HCT116 (cell line): ENCODE results near the gene LEMD1. TPM values are rescaled to one million over a fixed set of nuclear protein-coding genes. Genes with fewer than 3 reads are reported as not detected.

ENCODE experiments used
- ATAC-seq: fragments of 200-7000 bp; cut with Tn5 transposase; 2 replicates; pipeline ENCODE4 v1.9.1; 2020; ENCODE audit warnings: mild to moderate bottlenecking, moderate library complexity
- BruUV-seq: library from RNA; stranded (reverse); fragments of 400-500 nt; replicated peaks from 2 replicates; lab custom pipeline; 2021; lab: Mats Ljungman, UMichigan
- CTCF ChIA-PET: fragments of 300-600 bp; sonication (Branson Sonifier 250); formaldehyde crosslinking; loops from one replicate; lab custom pipeline; 2021; ENCODE audit warnings: antibody characterized with exemption; lab: Charles Lee
- POLR2A ChIA-PET: fragments of 300-600, 350-600 bp; sonication (Branson Sonifier 250); formaldehyde crosslinking; loops from one replicate; lab custom pipeline; 2021; ENCODE audit warnings: antibody characterized with exemption; lab: Charles Lee
- RAD21 ChIA-PET, 2 experiments: fragments of 300-600 bp; sonication (Branson Sonifier 250); formaldehyde crosslinking; loops; one replicate each; lab custom pipeline; 2023; ENCODE audit warnings: low total read pairs in 2 of 2; ENCODE audit not compliant: uncharacterized antibody in 2 of 2, unreplicated experiment in 2 of 2, low non-redundant PET in 1 of 2; lab: Charles Lee
- DNase-seq: peaks from one replicate; pipeline ENCODE4 v3.0.0-alpha.2; 2010; ENCODE audit warnings: low read depth, low spot score
- H2AFZ ChIP-seq: fragments of 200-600 bp; shearing (Covaris generic), sonication (generic); 2 replicates; pipeline ENCODE4 v1.6.1; 2017; ENCODE audit warnings: low read depth, mixed run types, mixed read lengths, antibody characterized with exemption, low read length; ENCODE audit not compliant: poor library complexity, severe bottlenecking
- H3K27ac ChIP-seq: 2 replicates; pipeline ENCODE4 v1.5.1; 2012; ENCODE audit warnings: low read depth, low read length
- H3K27me3 ChIP-seq: fragments of 200-600 bp; sonication (generic); 2 replicates; pipeline ENCODE4 v1.6.1; 2016; ENCODE audit warnings: mixed run types, low read length, mixed read lengths; ENCODE audit not compliant: insufficient read depth
- H3K36me3 ChIP-seq, 2 experiments: fragments of 200-500 bp in 1 of 2; fragments of 200-600 bp in 1 of 2; sonication (Bioruptor generic) in 1 of 2; sonication (generic) in 1 of 2; 2 replicates each; pipeline versions ENCODE4 v1.5.1 to v1.6.1; 2014 to 2016; ENCODE audit warnings: low read length in 2 of 2, inconsistent platforms in 1 of 2, mixed read lengths in 1 of 2, mixed run types in 1 of 2; ENCODE audit not compliant: insufficient read depth in 2 of 2, control insufficient read depth in 1 of 2
- H3K4me1 ChIP-seq, 2 experiments: fragments of 200-600 bp in 1 of 2; sonication (generic) in 1 of 2; 2 replicates each; pipeline versions ENCODE4 v1.5.1 to v1.6.1; 2012 to 2017; ENCODE audit warnings: low read length in 2 of 2, inconsistent platforms in 1 of 2, mild to moderate bottlenecking in 1 of 2, mixed read lengths in 1 of 2, mixed run types in 1 of 2, moderate library complexity in 1 of 2; ENCODE audit not compliant: insufficient read depth in 2 of 2, control insufficient read depth in 1 of 2
- H3K4me2 ChIP-seq: fragments of 200-600 bp; sonication (generic); 2 replicates; pipeline ENCODE4 v1.6.1; 2017; ENCODE audit warnings: mixed run types, low read length, mixed read lengths
- H3K4me3 ChIP-seq, 2 experiments: fragments of 200-600 bp in 1 of 2; sonication (generic) in 1 of 2; replicated peaks in 1 of 2; 2 replicates each; pipeline ENCODE4 v1.5.1; 2011 to 2016; ENCODE audit warnings: low read length in 2 of 2, control low read depth in 1 of 2, low read depth in 1 of 2, mild to moderate bottlenecking in 1 of 2, mixed read lengths in 1 of 2, mixed run types in 1 of 2
- H3K79me2 ChIP-seq: fragments of 200-600 bp; sonication (generic); 2 replicates; pipeline ENCODE4 v1.6.1; 2017; ENCODE audit warnings: mild to moderate bottlenecking, mixed run types, low read length, moderate library complexity, mixed read lengths; ENCODE audit not compliant: insufficient read depth
- H3K9ac ChIP-seq: fragments of 200-600 bp; sonication (generic); 2 replicates; pipeline ENCODE4 v1.6.1; 2016; ENCODE audit warnings: low read length, mixed read lengths
- H3K9me2 ChIP-seq: fragments of 200-600 bp; sonication (generic), shearing (Covaris generic); 2 replicates; pipeline ENCODE4 v1.6.1; 2017; ENCODE audit warnings: mixed run types, mild to moderate bottlenecking, moderate library complexity; ENCODE audit not compliant: insufficient read depth
- H3K9me3 ChIP-seq, 2 experiments: fragments of 200-500 bp in 1 of 2; fragments of 200-600 bp in 1 of 2; sonication (Bioruptor generic) in 1 of 2; sonication (generic) in 1 of 2; 2 replicates each; pipeline ENCODE4 v1.6.1; 2014 to 2017; ENCODE audit warnings: low read length in 2 of 2, mixed read lengths in 2 of 2, inconsistent platforms in 1 of 2, low read depth in 1 of 2, mild to moderate bottlenecking in 1 of 2, mixed run types in 1 of 2, moderate library complexity in 1 of 2; ENCODE audit not compliant: control insufficient read depth in 1 of 2, insufficient read depth in 1 of 2
- H4K20me1 ChIP-seq: fragments of 200-600 bp; sonication (generic), shearing (Covaris generic); 2 replicates; pipeline ENCODE4 v1.6.1; 2017; ENCODE audit warnings: mixed run types, mild to moderate bottlenecking, moderate library complexity; ENCODE audit not compliant: insufficient read depth
- ELF1 ChIP-seq: IDR thresholded peaks from 2 replicates; pipeline ENCODE4 v1.6.1; 2012; ENCODE audit warnings: low read depth, borderline replicate concordance
- EZH2 ChIP-seq: fragments of 200-600 bp; sonication (generic); IDR thresholded peaks from 2 replicates; pipeline ENCODE4 v1.6.1; 2017; ENCODE audit warnings: antibody characterized with exemption, mixed run types
- MAX ChIP-seq: IDR thresholded peaks from 2 replicates; pipeline ENCODE4 v1.6.1; 2012
- POLR2A ChIP-seq: IDR thresholded peaks from 2 replicates; pipeline ENCODE4 v1.7.0; 2011; ENCODE audit warnings: borderline replicate concordance; ENCODE audit not compliant: insufficient read depth, insufficient read length; ENCODE audit errors: extremely low read depth
- POLR2AphosphoS5 ChIP-seq: IDR thresholded peaks from 2 replicates; pipeline ENCODE4 v1.6.1; 2011; ENCODE audit warnings: mild to moderate bottlenecking, low read depth, low read length, moderate library complexity
- RAD21 ChIP-seq: IDR thresholded peaks from 2 replicates; pipeline ENCODE4 v1.6.1; 2012; ENCODE audit warnings: low read depth, mild to moderate bottlenecking
- REST ChIP-seq: IDR thresholded peaks from 2 replicates; pipeline ENCODE4 v1.6.1; 2012; ENCODE audit warnings: low read depth
- SIN3A ChIP-seq: IDR thresholded peaks from 2 replicates; pipeline ENCODE4 v1.6.1; 2012; ENCODE audit warnings: low read depth
- TCF7L2 ChIP-seq: IDR thresholded peaks from 2 replicates; pipeline ENCODE4 v1.7.0; 2011; ENCODE audit warnings: borderline replicate concordance, inconsistent platforms; ENCODE audit not compliant: insufficient read depth, insufficient read length; ENCODE audit errors: extremely low read depth
- YY1 ChIP-seq: IDR thresholded peaks from 2 replicates; pipeline ENCODE4 v1.6.1; 2011; ENCODE audit warnings: low read length, low read depth, moderate library complexity, mild to moderate bottlenecking; ENCODE audit not compliant: insufficient replicate concordance; ENCODE audit errors: extremely low read depth
- ZFX ChIP-seq: fragments of 450-650 bp; IDR thresholded peaks from 2 replicates; pipeline ENCODE4 v1.6.1; 2017
- intact Hi-C: fragments of 100-400 bp; cut with micrococcal nuclease; formaldehyde crosslinking; loops from 2 replicates; pipeline ENCODE4 v1.10.0; 2022
- total RNA-seq: library from RNA; stranded (reverse); gene quantifications from one replicate; pipeline ENCODE4 v1.2.1, GENCODE V29; 2021; ENCODE audit not compliant: unreplicated experiment

Gene LEMD1
- total RNA-seq, 1 experiment from 2014 or later, result 11.9 TPM

DNA sequence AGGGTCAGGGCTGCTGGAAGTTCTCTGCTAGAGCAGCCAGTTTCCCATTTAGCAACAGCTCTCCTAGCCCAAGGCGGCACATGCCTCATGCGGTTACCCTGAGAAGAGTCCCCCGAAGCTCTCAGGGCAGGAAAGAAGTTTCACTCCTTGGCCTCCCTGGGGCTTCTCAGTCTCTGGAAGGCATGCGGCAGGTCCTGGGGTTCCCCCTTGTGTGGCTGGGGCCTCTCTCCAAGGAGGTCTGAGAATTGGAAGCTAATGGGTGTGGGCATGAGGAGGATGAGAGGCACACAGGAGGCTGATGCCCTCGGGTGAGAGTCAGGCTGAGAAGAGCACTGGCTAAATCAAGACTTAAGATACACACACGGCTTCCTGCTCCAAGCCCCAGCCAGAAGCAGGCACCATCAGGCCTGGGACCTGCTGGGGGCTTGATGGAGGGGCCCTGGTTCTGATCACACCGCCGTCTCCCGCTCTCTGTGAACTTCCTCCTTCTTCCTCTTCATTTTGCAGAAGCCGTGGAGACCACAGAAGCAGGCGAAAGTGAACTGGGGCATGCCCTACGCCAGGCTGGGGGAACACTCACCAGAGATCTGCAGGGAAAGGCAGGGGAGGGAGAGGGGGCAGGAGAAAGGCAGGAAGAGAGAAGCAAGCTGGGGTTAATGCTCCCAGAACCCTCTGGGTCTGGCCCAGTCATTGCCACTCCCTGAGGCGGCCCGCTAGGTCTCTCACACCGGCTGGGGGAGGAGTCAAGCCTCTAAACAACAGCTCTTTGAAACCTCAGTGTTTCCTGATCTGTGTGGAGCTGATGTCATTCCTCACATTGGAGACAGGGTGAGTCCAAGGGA lies 18.8 kb upstream of the LEMD1 start:
- CTCF ChIA-PET, result interaction anchor here (0.8 to 3.2 kb wide), 9 partner anchors 9 to 105 kb away, joined by 3 to 37 read pairs (median 6); no protein-coding TSS in a partner anchor
- ATAC-seq (peak; percentile 86), DNase-seq (peak; percentile 85)
- Histone ChIP-seq H4K20me1 (no peaks in the 10 kb centered on the region), H3K36me3 (no peaks in the 10 kb centered on the region), H3K4me1 (peaks cover 54 to 76% of the 10 kb centered on the region in 2 experiments), H3K79me2 (no peaks in the 10 kb centered on the region; the same call in 1 of the 2 replicates), H3K27ac (peak overlapping the region; percentile 80), H3K4me3 (peak overlapping the region in 1 of 2 experiments; percentile 21; a peak in 1 of 4 replicates), H3K27me3 (no peaks in the 10 kb centered on the region), H3K9me3 (no peaks in the 10 kb centered on the region), H2AFZ (no peak overlapping the region), H3K4me2 (peak overlapping the region; percentile 72), H3K9ac (peak overlapping the region; percentile 52), H3K9me2 (no peaks in the 10 kb centered on the region)
- no TSS peak for BruUV-seq
- RAD21 ChIA-PET, result interaction anchor here (0.8 to 2.8 kb wide), 5 partner anchors 9 to 45 kb away, joined by 3 to 17 read pairs (median 4); no protein-coding TSS in a partner anchor
- intact Hi-C loops, result loop anchor here (5.0 kb wide), 1 partner anchor 47 kb away; no protein-coding TSS in a partner anchor
- peak; percentile 43 for TF ChIP-seq YY1
- TF ChIP-seq POLR2AphosphoS5, result peak; percentile 79
- no peak for TF ChIP-seq POLR2A
- POLR2A ChIA-PET, result interaction anchor here (1.2 to 3.1 kb wide), 3 partner anchors 10 to 45 kb away, joined by 8 to 18 read pairs (median 12); no protein-coding TSS in a partner anchor

DNA sequence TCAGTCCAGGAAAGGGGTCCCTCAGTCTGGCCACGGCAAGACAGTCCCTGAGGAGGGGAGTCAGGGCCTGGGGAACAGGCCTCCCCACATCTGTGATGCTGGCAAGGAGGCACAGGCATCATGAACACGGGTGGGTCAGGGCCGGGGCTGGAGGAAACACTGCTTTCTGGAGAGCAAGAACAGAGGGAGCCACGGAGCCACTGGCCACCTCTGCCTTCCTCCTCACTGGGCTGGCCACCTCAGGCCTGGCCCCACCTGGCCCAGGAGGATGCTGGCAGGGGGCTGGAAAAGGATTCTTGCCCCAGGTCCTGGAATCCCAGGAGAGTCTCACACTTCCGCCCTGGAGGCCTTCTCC lies 18.2 kb upstream of the LEMD1 start:
- peak overlapping the region; percentile 80 for H3K27ac ChIP-seq
- no peak overlapping the region for H3K9ac ChIP-seq

More for the DNA sequence above, 18.2 kb upstream of the LEMD1 start:
- Histone ChIP-seq H3K4me2 (peak overlapping the region; percentile 72; the same call in 1 of the 2 replicates), H3K79me2 (no peaks in the 10 kb centered on the region; the same call in 1 of the 2 replicates), H3K27me3 (no peaks in the 10 kb centered on the region), H3K4me1 (peaks cover 51 to 70% of the 10 kb centered on the region in 2 experiments), H3K9me3 (no peaks in the 10 kb centered on the region), H3K36me3 (no peaks in the 10 kb centered on the region), H4K20me1 (no peaks in the 10 kb centered on the region), H3K9me2 (no peaks in the 10 kb centered on the region), H2AFZ (no peak overlapping the region), H3K4me3 (no peak overlapping the region)
- ATAC-seq (no peak), DNase-seq (no peak)
- POLR2A ChIA-PET, result interaction anchor here (2.2 to 2.6 kb wide), 2 partner anchors 9 to 10 kb away, joined by 12 read pairs; no protein-coding TSS in a partner anchor
- CTCF ChIA-PET, result interaction anchor here (1.8 to 3.2 kb wide), 5 partner anchors 9 to 85 kb away, joined by 6 to 37 read pairs (median 20); no protein-coding TSS in a partner anchor
- TF ChIP-seq ZFX (no peak), EZH2 (no peak), ELF1 (no peak), SIN3A (no peak), MAX (no peak), REST (no peak), TCF7L2 (no peak), RAD21 (no peak)
- intact Hi-C loops, result loop anchor here (5.0 kb wide), 1 partner anchor 47 kb away; no protein-coding TSS in a partner anchor
- BruUV-seq, result no TSS peak
- RAD21 ChIA-PET, result interaction anchor here in 1 of 2 experiments (1.6 kb wide), 1 partner anchor 10 kb away, joined by 4 read pairs; no protein-coding TSS in a partner anchor
